ENCODE measurements around the gene PEBP1.

- TF ChIP-seq CTCF (tag by site-specific recombination; IDR thresholded peaks at IDR 0.05) (no peak), KLF17 (tag by site-specific recombination; IDR thresholded peaks at IDR 0.05) (no peak), ZNF280D (tag by site-specific recombination; IDR thresholded peaks at IDR 0.05) (no peak), ZNF555 (tag by site-specific recombination; conservative IDR thresholded peaks at IDR 0.05) (no peak), ZBTB20 (tag by site-specific recombination; IDR thresholded peaks at IDR 0.05) (no peak), ZNF133 (tag by site-specific recombination; IDR thresholded peaks at IDR 0.05) (no peak), ZNF26 (tag by site-specific recombination; IDR thresholded peaks at IDR 0.05) (no peak), ZFP37 (tag by site-specific recombination; IDR thresholded peaks at IDR 0.05) (no peak), ZNF37A (tag by site-specific recombination; IDR thresholded peaks at IDR 0.05) (no peak)
These were observed 53.8 kb downstream of the PEBP1 start for GRCh38 chr12:118189741-118190191.
